Iris pigment epithelial cell (primary cell): ENCODE data around the gene RPP30.
"Not testable (repeated sequence)": the region's sequence is repeated elsewhere in the genome, so short reads cannot be mapped to it uniquely, and the experiment has no call there.

Experiments
- DNase-seq: peaks from one replicate; pipeline ENCODE4 v3.0.0-alpha.2; 2011; ENCODE audit warnings: low read depth

The RPP30 gene

DNA sequence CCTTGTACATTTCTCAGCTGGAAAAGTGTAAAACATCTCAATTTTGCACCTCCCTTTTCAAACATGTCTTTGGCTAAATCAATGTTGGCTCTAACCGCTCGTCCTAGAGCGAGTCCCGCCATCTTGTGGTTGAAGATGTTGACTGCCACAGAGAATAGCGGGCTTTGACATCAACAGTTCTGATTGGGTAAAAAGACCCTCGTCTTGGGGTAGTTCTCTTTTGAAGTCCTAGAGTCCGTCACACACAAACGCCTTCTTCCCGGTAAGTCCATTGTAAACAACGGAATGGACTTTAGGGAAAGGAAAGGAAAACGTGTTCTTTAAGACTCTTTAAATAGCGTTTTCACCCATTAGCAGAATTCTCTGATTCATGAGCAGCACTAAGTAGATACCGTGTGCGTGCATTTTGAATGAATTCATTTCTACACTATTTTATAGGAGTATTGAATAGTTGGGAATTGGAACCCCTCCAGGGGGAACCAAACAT lies 452 bp upstream of the RPP30 start:
- peak; percentile 86 for DNase-seq

DNA sequence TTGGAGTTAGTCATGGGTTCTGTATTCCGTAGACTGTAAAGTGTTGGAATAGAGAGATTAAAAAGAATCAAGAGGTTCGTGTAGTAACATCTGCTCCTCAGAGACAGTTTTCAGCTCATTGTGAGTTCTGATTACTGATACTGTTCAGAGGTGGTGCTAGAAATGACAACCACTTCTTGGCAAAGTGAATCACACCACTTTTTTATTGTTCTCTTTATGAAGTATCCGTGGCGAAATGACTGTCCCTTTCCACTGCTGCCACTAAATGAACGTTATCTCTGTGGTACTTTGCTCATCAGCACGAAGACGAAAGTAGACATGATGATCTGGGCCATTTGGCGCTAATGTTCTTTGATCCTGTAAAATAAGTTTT lies 860 bp downstream of the RPP30 start:
- DNase-seq: no peak

DNA sequence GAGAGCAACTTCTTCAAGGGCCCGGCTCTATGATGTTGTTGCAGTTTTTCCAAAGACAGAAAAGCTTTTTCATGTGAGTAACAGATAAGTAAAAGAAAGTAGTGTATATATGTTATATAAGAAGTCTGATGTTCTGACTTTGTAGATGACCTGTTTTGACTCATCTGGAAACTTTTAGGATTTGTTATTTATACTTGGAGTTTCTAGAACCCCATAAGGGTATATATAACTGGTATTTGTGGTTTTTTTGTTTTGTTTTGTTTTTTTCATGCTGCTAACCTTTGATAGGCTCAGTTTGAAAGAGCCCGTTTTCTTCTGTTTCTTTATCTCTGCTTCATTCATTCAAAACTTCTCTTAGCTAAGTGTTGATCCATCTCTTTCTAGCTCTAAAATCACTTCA lies 7.3 kb downstream of the RPP30 start:
- DNase-seq: no peak

DNA sequence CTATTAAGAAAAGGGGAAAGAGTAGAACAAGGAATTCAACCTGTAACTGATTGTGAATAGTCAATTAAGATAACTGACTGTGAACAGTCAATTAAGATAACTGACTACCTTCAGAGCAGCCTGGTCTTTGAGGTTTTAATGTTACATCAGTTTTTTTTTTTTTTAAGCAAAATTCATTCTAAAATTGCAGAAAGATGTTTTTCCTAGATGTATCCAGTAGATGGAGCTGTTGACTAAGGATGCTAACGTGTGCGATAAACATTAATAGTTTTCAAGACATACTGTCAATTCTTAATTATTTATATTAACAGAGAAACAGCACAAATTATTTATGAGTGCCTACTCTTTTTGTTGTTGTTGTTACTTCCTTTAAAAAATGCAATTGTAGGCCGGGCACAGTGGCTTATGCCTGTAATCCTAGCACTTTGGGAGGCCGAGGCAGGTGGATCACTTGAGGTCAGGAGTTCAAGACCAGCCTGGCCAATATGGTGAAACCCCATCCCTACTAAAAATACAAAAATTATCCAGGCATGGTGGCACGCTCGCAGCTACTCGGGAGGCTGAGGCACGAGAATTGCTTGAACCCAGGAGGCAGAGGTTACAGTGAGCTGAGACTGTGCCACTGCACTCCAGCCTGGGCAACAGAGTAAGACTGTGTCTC lies 8.4 kb downstream of the RPP30 start:
- peak; percentile 42 for DNase-seq

DNA sequence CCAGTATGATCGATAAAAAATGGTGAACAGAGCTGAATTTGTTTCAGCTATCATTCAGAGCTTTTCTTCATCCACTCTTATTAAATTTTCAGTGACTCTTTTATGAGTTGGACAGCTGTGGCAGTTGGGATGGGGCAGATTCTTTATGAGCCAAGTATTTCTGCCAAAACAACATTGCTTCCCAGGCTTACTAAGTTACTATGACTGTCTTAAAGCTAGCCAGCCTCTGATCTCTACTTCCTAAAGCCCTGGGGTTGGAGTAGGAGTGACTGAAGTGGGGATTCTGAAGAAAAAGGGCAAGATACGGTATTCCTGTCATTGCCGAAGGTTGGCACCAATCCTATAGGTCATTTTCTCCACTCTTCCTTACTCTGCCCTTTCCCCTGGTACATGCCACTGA lies 12.7 kb downstream of the RPP30 start:
- DNase-seq: peak; percentile 63

DNA sequence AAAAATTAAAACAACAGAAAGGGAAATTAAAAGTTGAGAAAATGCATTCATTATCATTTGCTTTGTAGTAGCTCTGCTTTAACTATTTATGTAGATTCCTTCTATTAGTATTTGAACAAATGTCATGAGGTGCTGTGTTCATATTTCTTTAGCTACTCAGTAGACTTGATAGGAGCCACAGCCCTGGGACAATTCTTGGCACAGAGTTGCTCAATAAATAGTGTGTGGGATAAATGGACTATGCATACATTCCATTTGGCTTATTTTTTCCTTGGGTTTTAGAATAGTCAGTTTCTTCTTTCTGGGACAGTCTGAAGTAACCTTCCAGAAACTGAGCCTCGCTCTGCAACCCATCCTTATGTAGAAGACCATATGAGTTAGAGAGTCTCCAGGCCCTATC lies 13.4 kb downstream of the RPP30 start:
- DNase-seq: peak; percentile 86

DNA sequence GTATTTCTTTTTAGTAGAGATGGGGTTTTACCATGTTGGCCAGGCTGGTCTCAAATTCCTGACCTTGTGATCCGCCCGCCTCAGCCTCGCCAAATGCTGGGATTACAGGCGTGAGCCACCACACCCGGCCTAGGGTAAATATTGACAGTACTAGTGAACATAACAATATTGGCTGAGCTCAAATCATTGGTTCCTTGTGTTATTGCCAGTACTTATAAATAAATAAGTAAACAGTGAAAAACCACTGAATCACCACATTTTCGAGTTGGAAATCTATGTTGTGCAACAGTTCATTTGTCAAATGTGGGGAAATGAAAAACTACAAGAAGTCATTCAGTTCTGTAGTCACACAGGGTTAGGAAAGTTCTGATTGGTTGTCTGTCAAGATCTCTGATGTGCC lies 15.8 kb downstream of the RPP30 start:
- DNase-seq: peak; percentile 22

DNA sequence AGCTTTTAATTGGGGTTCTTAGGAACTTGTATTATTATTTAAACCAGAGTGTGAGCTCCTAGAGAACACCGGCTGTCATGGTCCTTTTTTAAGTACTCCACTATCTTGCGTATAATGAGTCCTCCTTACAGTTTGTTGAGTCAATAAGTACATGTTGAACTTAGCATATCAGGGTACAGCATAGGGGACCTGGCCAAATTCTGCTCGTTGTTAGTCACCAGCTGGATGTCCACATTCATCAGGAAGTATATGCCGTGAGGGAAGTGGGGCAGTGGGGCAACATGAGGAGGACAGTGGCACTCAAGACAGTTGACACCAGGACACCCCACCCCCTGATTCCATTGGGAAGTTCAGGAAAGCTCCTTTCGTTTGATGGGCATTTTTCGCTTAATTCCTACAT lies 16.6 kb downstream of the RPP30 start:
- DNase-seq: no peak

DNA sequence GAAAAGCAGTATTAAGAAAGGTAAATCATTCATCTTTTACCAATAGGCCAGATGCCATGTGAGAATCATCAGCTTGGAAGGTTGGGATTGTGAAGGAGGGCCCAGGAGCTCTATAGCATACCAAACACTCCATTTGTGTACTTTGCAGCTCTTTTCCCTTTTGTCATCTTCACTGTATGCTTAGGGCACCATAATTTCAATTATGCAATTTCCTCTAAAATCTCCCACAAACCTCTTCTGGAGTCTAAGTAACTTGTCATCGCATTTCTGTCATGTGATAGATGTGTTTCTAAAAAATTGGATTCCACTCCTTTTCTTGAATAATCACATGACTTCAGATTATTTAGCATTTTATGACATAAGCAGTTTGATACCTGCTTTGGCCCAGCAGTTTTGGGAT lies 17.9 kb downstream of the RPP30 start:
- DNase-seq: no peak

DNA sequence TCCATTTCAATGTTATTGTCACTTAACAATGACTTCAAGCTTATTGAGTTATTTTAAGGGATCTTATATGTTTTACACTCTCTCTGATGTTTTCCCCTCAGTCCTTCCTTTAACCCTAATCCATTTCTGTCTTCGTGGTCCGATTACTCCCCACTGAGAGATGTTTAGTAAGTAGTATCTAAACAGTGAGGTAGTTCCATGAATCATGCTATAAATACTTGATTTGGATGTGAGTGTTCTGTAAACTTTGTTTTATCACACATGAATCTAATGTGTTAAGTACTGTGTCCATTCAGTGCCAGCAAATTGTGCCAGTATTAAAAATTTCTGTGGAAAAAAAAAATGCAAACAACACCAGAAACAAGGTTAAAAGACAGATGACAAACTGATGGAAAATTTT lies 18.6 kb downstream of the RPP30 start:
- DNase-seq: peak; percentile 54

DNA sequence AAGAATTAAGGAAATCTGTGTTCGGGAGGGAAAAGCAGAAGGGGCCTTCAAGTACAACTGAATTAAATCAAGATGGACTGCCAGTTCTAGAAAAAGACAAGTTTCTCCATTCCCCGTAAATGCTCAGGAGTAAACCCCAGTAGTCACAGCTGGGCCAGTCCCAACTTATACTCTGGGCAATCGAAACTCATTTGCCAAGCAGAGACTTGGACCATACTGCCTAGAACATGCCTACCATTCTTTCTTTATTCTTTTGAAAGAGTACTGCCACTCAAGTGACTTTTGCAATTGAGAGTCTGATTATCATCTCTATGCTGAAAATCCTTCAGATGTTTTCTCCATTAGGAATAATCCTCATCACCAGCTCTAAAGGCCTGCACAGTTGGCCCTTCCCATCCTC lies 21.4 kb downstream of the RPP30 start:
- no peak for DNase-seq

DNA sequence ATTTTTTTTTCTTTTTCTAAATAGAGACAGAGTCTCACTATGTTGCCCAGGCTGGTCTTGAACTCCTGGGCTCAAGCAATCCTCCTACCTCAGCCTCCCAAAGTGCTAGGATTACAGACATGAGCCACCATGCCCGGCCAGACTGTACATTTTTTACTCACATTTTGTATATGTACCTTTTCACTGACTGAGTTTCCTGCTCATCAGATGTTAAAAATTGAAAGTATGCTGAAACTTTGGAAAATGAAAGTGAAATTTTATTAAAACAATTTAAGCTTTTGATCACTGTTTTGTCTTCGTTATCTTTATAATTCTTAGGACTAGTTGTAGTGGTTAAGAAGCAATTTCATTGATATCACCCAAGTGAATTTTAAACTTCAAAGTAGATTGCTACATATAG lies 25.1 kb downstream of the RPP30 start:
- DNase-seq: not testable (repeated sequence)

DNA sequence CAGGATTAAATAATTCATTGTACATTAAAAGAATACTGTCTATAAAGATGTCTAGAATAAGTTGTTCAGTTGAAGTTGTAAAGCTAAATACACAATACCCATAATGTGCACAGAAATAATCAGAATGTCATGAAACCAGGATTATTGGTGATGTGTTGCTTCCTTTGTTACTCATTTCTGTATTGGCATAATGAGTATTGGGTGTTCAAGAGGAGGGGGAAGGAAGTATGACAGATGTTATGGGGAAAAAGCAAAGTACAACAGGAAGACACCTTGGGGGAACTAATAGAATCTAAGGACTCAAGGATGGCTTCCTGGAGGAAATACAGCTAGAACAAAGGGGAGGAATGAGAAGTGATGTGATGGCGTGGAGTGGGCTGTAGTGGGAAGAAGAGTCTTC lies 34.2 kb downstream of the RPP30 start:
- no peak for DNase-seq

DNA sequence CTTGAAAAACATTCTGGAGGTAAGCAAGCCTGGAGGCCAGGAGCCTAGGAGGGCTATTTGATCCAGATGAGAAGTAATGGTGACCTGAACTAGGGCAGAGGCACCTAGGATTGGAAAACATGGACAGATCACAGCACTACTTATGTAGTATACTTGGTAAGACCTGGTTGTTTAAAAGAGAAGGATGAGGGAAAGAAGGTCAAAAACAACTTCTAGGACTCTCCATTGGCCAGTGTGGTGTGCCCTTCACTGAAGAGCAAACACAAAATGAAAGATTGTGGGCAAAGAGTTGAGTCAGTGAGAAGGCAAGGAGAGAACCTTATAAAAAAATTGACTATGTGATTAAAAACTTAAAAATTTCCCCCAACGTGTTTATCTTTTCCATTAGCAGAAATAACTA lies 34.8 kb downstream of the RPP30 start:
- no peak for DNase-seq

DNA sequence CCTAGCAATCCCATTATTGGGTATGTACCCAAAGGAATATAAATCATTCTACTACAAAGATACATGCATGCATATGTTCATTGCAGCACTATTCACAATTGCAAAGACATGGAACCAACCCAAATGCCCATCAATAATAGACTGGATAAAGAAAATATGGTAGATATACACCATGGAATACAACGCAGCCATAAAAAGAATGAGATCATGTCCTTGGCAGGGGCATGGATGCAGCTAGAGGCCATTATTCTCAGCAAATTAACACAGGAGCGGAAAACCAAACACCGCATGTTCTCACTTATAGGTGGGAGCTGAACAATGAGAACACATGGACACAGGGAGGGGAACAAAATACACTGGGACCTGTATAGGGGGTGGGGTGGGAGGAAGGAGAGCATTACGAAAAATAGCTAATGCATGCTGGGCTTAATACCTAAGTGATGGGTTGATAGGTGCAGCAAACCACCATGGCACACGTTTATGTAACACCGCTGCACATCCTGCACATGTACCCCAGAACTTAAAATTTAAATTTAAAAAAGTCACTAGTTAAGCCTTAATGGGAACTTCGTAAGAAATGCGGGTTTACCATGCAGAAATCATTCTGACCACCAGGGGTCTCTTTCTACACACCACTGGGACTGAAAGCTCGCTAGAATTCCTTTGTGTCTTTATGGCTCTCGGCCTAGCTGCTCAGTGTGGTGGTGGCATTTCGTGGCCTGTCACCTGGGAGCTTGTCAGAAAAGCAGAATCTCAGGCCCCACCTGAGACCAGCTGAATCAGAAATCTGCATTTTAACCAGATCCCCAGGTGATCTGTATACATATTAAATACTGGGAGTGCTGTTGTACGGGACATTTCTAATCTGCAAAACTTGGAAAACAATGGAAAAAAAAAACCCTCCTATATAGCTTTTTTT lies 39.6 kb downstream of the RPP30 start:
- DNase-seq: peak; percentile 78

DNA sequence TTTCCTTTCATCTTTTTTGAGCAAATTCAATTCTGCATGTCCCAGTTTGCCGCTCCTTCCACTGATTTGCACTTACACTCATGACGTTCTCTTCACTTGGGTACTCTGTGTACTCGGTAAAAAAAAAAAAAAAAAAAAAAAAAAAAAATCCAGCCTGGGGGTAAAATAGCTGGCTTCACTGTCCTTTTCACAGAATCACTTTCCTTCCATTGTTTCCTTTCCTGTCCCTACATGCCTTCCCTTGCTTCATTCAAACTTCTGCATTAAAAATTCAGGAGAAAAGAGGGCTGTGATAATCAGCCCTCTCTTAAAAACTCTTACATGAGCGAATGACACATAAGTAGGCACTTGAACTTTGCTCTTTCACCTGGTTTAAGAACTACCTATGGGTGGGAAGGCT lies 40.4 kb downstream of the RPP30 start:
- DNase-seq: no peak

DNA sequence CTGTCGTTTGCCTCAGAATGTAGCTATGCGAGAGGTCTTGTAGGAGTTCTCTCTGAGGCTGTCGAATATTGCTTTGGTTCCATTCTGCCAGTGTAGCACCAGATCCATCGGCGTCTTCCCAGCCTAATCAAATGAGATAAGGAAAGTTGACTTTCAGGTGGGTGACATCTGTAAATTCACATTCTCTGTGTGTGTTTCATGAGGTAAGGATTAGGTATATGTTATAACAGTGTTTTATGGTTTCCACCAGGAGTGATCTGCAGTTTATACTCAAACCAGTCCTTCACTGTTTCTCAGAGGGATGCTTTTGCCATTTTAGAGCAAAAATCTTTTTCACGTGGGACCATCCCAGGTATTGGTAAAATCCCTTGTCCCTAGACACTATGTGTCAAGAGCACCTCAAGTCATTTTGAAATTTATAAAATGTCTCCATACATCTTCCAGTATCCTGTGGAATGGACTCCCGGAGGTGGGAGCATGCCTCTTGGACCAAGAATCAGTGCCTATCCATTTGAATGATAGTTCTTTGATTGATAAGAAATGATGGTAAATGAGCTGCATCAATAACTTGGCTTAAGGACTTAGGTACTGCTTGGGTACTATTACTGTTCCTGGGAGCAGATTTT lies 41.2 kb downstream of the RPP30 start:
- no peak for DNase-seq

DNA sequence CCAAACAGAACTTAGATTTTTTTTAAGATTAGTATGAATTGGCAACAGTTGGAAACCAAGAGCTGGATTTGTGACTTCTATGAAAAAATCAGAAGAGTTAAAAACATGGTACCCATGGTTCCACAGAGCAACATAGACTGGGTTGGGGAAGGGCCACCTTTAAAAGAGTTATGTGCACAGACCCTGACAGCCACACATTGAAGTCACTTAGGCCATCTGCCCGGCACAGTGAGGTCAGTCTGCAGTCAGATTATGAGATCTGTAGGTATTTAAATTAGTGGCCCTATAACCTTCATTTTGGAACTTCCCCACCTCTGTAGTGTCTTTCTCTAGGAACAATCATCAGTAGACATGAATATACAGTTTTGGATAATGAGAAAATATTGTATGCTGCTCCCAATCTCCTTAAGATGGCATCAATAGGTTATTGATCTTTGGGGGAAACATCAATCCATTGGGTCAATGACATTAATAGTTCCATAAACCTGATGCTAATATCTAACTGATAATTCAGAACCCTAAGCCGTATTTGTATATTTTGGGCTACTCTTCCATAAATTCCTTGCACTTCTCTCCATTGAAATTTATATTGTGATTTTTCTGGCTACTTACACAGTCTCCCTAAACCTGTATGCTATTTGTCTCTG lies 42.1 kb downstream of the RPP30 start:
- no peak for DNase-seq

DNA sequence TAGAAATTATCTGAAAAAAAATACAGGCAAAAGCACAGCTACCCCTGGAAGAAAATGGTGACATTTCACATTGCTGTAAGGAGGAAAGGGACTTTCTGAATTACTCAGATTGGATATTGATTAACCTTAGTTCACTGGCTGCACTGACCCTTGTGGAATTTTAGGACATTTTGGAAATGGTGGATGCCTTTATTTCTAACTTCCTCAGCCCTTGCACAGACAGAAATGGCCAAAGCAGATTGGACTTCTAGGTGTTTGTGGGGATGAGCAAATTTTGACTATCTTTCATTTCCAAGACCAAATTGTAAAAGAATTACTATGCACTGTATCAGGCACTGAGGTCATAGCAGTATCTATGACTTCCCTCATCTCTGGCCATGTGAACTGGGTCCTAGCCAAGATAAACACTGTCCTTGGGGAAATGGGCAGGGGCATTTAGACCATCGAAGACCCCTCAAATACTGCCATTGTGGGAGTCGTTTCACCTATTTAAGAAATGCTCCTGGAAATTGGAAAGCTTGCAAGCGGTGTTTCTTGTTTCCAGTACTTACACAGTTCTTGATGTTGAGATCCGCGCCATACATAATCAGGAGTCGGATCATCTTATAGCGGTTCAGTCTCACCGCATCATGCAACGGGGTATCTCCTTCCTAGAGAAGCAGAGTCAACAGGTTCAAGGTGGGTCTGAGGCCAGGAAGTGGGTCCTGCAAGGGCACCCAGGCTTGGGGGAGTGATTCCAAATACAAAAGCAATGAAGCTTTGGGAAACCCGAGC lies 43.4 kb downstream of the RPP30 start:
- no peak for DNase-seq

DNA sequence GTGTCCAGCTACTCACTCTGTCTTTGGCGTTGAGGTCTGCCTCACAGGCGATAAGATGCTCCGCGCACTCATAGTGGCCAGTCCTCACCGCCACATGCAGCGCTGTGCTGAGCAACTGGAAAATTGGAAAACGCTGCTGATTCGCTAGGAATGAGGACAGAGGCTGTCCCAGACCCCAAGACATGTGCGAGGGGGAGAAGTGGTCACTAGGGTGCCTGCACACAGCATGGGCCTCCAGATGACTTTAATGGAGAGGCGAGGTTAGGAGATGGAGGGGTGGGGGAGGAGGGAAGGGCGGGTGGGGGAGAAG lies 43.9 kb downstream of the RPP30 start:
- no peak for DNase-seq

DNA sequence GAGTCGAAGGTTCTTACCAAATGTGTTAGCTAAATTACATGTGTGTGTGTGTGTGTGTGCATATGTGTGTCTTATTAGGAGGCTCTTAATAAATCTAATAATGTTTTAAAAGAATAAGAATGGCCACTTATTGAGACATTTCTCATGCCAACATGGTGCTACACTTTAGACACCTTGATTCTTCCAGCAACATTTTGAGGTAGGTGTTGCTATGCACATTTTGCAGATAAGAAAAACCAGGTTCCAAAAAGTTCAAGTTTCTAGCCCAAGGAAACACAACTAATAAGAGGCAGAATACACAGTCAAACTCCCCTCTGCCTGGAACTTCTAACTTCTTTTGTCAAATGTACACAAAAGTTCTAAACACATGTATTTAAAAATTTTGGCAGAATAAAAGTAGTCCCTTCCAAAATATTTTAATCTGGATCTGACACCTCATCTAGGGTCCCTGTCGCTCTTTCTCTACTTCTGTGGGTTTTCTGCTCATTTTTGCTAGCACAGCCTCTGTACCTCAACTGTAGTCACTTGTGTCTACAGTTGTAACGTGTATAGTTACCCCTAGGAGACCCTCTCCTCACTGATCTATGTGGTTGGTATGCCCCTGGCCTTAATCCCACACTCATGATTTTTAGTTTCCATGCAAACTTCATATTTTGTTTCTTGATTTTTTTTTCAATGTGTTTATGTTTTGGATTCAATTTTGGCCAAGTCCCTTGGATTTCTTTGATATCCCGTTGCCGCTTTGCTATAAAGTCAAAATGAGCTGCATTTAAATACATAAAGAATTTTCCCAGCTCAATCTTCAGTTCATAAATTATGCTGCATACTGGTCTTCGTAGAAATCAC lies 44.8 kb downstream of the RPP30 start:
- no peak for DNase-seq
